NCI-H748 (cell line): ENCODE results near the gene SEMA4A.

Experiments used
- DNase-seq: peaks from one replicate; lab custom pipeline; 2025; ENCODE audit not compliant: unreplicated experiment; lab: John Stamatoyannopoulos, UW

The SEMA4A gene

DNA sequence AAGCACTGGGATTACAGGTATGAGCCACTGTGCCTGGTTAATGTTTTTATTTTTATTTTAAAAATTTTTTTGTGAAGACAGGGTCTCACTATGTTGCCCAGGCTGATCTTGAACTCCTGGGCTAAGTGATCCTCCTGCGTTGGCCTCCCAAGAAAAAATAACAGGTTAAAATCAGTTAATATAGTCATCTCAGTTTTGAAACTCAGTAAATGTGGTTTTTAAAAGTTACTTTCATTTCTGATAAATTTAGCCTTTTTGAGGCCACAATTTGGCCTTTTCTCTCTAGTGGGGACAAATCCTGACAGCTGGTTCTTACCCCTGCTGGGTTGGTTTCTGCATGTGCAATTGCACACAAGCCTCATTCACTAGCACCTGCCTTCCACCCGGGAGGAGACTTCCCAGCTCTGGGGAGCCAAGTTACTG, 72.7 kb downstream of the SEMA4A start:
- no peak for DNase-seq

DNA sequence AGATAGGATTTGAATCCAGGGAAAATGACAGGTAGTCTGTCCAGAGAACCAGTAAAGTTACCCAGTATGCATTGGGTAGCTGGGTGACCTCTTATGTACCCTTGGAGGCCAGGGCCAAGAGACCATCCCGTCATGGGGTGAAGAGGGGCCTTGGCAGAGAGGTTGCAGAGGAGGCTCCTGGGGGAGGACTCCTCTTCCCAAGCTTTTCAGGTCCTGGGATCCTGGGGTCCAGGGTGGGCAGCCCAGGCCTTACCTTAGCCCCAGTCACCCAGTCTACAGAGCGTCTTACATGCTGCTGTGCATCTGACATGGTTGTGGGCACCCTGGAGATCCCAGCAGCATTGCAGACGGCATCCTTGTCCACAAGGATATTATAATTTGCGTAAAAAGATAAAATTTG, 73.4 kb downstream of the SEMA4A start:
- no peak for DNase-seq
